ENCODE measurements around the gene PPP2R5D. TPM values are rescaled to one million over a fixed set of nuclear protein-coding genes. Genes with fewer than 3 reads are reported as not detected.
"Not testable (repeated sequence)": the region's sequence is repeated elsewhere in the genome, so short reads cannot be mapped to it uniquely, and the experiment has no call there.

PPP2R5D gene
- total RNA-seq, 1 experiment from 2014 or later: 27.4 TPM

GRCh38 chr6:42978839-42979522 lies 5.4 kb upstream of the PPP2R5D start, which contains the start of gene PEX6:
TSS of gene PEX6 (minus strand) at chr6:42979181. CDS start at chr6:42979150, 31 bp downstream.
- no peaks in the 10 kb centered on the region for H3K9me3 ChIP-seq
- peaks cover 2% of the 10 kb centered on the region; the same call in 1 of the 2 replicates for H3K36me3 ChIP-seq
- DNase-seq: peak; percentile 88
- no peaks in the 10 kb centered on the region for H3K27me3 ChIP-seq
- peak within 1 kb of the TSS; percentile 75 for H3K4me3 ChIP-seq

GRCh38 chr6:42979523-42980177 lies 4.7 kb upstream of the PPP2R5D start:
- H3K27me3 ChIP-seq: no peaks in the 10 kb centered on the region
- DNase-seq: peak; percentile 17
- H3K9me3 ChIP-seq: no peaks in the 10 kb centered on the region
- H3K36me3 ChIP-seq: peaks cover 2% of the 10 kb centered on the region; the same call in 1 of the 2 replicates
- peak overlapping the region; percentile 75 for H3K4me3 ChIP-seq

- H3K27me3 ChIP-seq: no peaks in the 10 kb centered on the region
- no peak overlapping the region for H3K4me3 ChIP-seq
- peaks cover 2% of the 10 kb centered on the region; the same call in 1 of the 2 replicates for H3K36me3 ChIP-seq
- DNase-seq: no peak
- H3K9me3 ChIP-seq: no peaks in the 10 kb centered on the region
Measured at GRCh38 chr6:42981836-42982235, 2.5 kb upstream of the PPP2R5D start.

- Histone ChIP-seq H3K9me3 (no peaks in the 10 kb centered on the region), H3K27me3 (no peaks in the 10 kb centered on the region), H3K36me3 (no peaks in the 10 kb centered on the region), H3K4me3 (peak overlapping the region; percentile 73)
- no peak for DNase-seq
Measured at GRCh38 chr6:42984924-42985475, 630 bp downstream of the PPP2R5D start.

- H3K4me3 ChIP-seq: no peak overlapping the region
- no peaks in the 10 kb centered on the region for H3K36me3 ChIP-seq
Measured at GRCh38 chr6:42987533-42988451, 3.4 kb downstream of the PPP2R5D start.

GRCh38 chr6:42988486-42989020 lies 4.2 kb downstream of the PPP2R5D start:
- no peak overlapping the region for H3K4me3 ChIP-seq
- no peaks in the 10 kb centered on the region for H3K36me3 ChIP-seq
- no peaks in the 10 kb centered on the region for H3K9me3 ChIP-seq
- H3K27me3 ChIP-seq: no peaks in the 10 kb centered on the region
- no peak for DNase-seq

More at GRCh38 chr6:42987533-42988451, 3.4 kb downstream of the PPP2R5D start:
- DNase-seq: no peak
- Histone ChIP-seq H3K27me3 (no peaks in the 10 kb centered on the region), H3K9me3 (no peaks in the 10 kb centered on the region)

- H3K9me3 ChIP-seq: no peaks in the 10 kb centered on the region
- H3K4me3 ChIP-seq: no peak overlapping the region
- no peak for DNase-seq
- no peaks in the 10 kb centered on the region for H3K27me3 ChIP-seq
- no peaks in the 10 kb centered on the region for H3K36me3 ChIP-seq
Measured at GRCh38 chr6:42989923-42990322, 5.6 kb downstream of the PPP2R5D start.

- Histone ChIP-seq H3K4me3 (no peak overlapping the region), H3K36me3 (no peaks in the 10 kb centered on the region), H3K27me3 (no peaks in the 10 kb centered on the region), H3K9me3 (no peaks in the 10 kb centered on the region)
- no peak for DNase-seq
Measured at GRCh38 chr6:42993445-42993844, 9.1 kb downstream of the PPP2R5D start.

- no peak for DNase-seq
- Histone ChIP-seq H3K27me3 (no peaks in the 10 kb centered on the region), H3K9me3 (no peaks in the 10 kb centered on the region), H3K36me3 (no peaks in the 10 kb centered on the region), H3K4me3 (no peak overlapping the region)
Measured at GRCh38 chr6:42996513-42996912, 12.1 kb downstream of the PPP2R5D start.

- H3K9me3 ChIP-seq, H3K36me3 ChIP-seq, H3K27me3 ChIP-seq, DNase-seq, H3K4me3 ChIP-seq: not testable (repeated sequence)
Measured at GRCh38 chr6:42998205-42998604, 13.8 kb downstream of the PPP2R5D start.

GRCh38 chr6:43001843-43002242 lies 17.5 kb downstream of the PPP2R5D start:
- H3K9me3 ChIP-seq: no peaks in the 10 kb centered on the region
- no peaks in the 10 kb centered on the region for H3K27me3 ChIP-seq
- no peaks in the 10 kb centered on the region for H3K36me3 ChIP-seq
- DNase-seq: no peak
- H3K4me3 ChIP-seq: no peak overlapping the region

- no peaks in the 10 kb centered on the region for H3K27me3 ChIP-seq
- H3K9me3 ChIP-seq: no peaks in the 10 kb centered on the region
- H3K36me3 ChIP-seq: no peaks in the 10 kb centered on the region; the same call in 1 of the 2 replicates
- no peak for DNase-seq
- no peak overlapping the region for H3K4me3 ChIP-seq
Measured at GRCh38 chr6:43005844-43006243, 21.5 kb downstream of the PPP2R5D start.

- Histone ChIP-seq H3K4me3 (no peak overlapping the region), H3K36me3 (peaks cover 1% of the 10 kb centered on the region), H3K27me3 (no peaks in the 10 kb centered on the region), H3K9me3 (no peaks in the 10 kb centered on the region)
- no peak for DNase-seq
Measured at GRCh38 chr6:43006251-43006650, 21.9 kb downstream of the PPP2R5D start.

- Histone ChIP-seq H3K36me3 (peaks cover 10% of the 10 kb centered on the region), H3K9me3 (no peaks in the 10 kb centered on the region), H3K4me3 (no peak overlapping the region), H3K27me3 (no peaks in the 10 kb centered on the region)
- DNase-seq: no peak
Measured at GRCh38 chr6:43007126-43007525, 22.8 kb downstream of the PPP2R5D start.

- peak; percentile 18 for DNase-seq
- Histone ChIP-seq H3K4me3 (no peak overlapping the region), H3K9me3 (no peaks in the 10 kb centered on the region), H3K27me3 (no peaks in the 10 kb centered on the region), H3K36me3 (peaks cover 11% of the 10 kb centered on the region)
Measured at GRCh38 chr6:43009124-43009523, 24.8 kb downstream of the PPP2R5D start.

- H3K9me3 ChIP-seq: no peaks in the 10 kb centered on the region
- H3K4me3 ChIP-seq: no peak overlapping the region
- DNase-seq: no peak
- H3K27me3 ChIP-seq: no peaks in the 10 kb centered on the region
- H3K36me3 ChIP-seq: peaks cover 11% of the 10 kb centered on the region
Measured at GRCh38 chr6:43011207-43011606, 26.8 kb downstream of the PPP2R5D start.

Measured in MG63 (cell line).